ENCODE measurements around the gene USP31.
"Not testable (repeated sequence)": the region's sequence is repeated elsewhere in the genome, so short reads cannot be mapped to it uniquely, and the experiment has no call there.

The USP31 gene

GRCh38 chr16:23129686-23130085, 19.6 kb downstream of the USP31 start:
- no peak for DNase-seq

GRCh38 chr16:23128056-23128455, 21.2 kb downstream of the USP31 start:
- DNase-seq: no peak

DNA sequence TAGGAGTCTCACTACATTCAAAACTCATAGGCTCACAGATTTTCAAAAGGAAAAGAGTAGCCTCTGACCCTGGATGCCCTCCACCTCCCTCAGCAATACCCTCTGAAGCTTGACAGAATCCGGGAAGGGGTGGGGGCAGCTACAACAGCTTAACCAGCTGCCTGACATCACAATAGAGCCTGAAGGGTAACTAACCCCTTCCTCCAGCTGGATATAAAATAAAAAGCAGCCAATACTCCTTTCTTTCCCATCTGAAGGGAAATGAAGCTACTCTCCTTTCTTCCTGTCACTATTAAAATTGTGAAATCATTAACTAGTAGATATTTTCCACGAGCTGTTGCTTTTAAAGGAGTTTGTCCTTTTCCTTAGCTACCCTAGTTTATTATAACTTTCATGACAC, 24.0 kb downstream of the USP31 start:
- DNase-seq: no peak

GRCh38 chr16:23124315-23124714, 24.9 kb downstream of the USP31 start:
- no peak for DNase-seq

DNA sequence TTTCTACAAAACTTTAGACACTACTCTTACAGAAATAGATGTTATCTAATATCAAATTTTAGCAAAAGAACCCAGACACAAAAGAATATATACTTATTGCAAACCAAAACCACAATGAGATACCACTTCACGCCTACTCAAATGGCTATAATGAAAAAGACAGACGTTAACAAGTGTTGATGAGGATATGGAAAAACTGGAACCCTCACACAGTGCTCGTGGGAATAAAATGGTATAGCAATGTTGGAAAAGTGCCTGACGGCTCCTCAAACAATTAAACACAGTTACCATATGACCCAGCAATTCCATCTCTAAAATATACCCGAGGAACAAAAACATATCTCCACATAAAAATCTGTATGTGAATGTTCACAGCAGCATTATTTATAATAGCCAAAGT, 27.1 kb downstream of the USP31 start:
- no peak for DNase-seq

- DNase-seq: no peak
Measured at GRCh38 chr16:23121024-23121423, 28.2 kb downstream of the USP31 start.

- no peak for DNase-seq
Measured at GRCh38 chr16:23120562-23120961, 28.7 kb downstream of the USP31 start.

GRCh38 chr16:23119570-23119969, 29.7 kb downstream of the USP31 start:
- no peak for DNase-seq

GRCh38 chr16:23114131-23114904, 34.9 kb downstream of the USP31 start:
- no peak for DNase-seq

DNA sequence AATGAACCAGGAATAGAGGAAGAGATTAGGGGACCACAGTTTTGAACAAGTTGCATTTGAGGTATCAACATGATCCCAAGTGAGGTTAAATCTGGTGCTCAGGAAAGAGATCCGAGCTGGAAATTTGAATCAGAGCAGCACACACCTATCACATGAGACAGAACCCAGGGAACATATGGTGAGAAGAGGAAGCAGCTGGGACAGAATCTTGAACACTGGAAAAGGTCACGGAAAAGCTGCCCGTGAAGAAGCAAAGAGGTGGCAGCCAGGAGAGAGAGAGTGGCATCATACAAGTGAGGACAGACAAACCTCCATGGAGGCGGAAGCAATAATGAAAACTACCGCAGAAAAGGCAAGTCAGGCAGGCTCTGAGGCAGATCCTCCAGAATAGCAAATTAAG, 36.1 kb downstream of the USP31 start:
- no peak for DNase-seq

- DNase-seq: no peak
Measured at GRCh38 chr16:23110257-23110899, 38.9 kb downstream of the USP31 start.

- DNase-seq: no peak
Measured at GRCh38 chr16:23107936-23108335, 41.3 kb downstream of the USP31 start.

GRCh38 chr16:23107117-23107516, 42.1 kb downstream of the USP31 start:
- DNase-seq: no peak

DNA sequence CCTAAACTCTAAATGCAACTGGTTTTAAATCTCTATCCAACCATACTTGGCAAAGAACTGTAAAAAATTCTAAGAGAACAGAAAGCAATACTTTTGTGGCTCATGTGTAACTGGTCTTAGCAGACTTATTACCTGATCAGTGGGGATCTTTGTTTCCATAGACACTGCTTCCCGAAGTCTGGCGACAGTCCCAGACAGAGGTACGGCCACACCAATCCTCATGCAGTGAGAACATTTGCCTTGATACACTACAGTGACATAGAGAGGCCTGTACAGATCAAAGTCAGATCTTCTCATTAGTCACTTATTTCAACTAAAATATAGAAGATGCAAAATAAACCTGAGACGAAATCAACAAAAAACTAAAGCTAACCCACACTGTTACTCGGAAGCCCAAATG, 43.9 kb downstream of the USP31 start:
- DNase-seq: no peak

DNA sequence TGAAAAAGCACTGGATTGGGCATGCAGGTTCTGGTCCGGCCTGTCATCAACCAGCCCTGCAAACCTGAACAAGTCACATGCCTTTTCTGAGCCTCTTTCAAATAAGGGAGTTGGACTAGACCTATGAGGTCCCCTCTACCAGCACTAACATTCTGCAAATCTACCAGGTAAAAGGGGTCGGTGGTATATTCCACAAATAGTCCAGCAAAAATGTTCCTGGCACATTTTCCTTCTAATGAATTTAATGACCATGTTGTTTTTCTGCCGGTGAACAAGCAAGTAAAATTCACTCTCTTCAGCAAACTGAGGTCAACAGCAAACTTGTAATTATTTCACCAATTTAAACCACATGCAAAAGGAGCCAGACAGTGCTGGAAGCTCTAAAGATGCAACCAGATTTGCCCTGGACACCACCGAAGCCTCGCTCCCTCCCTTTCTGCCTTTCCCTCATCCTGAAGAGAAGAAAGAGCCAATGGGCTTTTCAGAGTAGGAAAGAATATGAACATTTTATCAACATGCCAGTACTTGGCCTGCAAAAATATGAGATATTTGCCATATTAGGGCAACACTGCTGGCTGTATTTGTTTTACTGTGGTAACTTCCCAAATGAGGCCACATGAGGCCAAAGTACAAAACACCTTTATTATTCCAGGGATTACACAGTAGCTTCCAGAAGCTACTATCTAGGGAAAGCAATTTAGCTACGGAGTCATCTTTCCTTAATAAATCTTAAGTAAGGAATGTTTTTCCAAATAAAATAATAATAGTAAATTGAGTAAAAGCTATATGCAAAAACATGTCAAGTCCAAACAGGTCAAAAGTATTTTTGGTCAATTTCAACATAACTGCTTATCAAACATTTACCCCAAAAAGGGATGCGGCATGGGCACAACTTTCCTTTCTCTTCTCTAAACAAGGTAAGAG, 45.0 kb downstream of the USP31 start:
- no peak for DNase-seq

DNA sequence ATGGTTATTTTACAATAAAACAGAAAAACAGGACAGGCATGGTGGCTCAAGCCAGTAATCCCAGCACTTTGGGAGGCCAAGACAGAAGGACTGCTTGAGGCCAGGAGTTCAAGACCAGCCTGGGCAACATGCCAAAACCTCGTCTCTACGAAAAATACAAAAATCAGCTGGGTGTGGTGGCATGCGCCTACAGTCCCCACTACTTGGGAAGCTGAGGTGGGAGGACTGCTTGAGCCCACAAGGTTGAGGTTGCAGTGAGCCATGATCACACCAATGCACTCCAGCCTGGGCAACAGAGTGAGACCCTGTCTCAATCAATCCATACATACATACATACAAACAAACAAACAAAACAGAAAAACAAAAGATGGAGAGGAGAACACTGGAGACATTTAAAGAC, 45.6 kb downstream of the USP31 start:
- DNase-seq: no peak

DNA sequence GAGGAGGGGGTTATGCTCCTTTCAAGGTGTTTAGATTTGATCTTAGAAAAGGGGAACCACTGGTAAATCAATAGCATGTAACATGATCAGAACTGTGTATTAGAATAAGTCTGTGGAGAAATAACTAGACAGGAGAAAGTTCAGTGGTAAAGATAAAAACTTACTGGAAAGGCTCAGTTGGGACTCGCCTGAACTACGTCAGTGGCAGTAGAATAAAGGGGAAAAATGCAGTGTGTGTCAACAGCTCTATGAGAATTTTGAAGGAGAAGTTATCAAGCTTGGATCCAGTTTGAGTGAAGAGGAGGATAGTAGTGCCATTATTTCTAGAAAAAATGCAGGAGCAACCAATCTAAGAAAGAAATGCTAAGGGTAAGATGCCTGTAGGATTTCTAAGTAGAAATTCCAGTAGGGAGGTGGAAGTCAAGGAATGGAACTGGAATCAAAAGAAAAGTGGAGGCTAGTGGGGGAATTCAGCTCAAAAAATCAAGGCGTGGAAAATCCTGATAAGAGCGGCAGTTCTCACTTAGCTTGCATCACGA, 48.2 kb downstream of the USP31 start:
- no peak for DNase-seq

DNA sequence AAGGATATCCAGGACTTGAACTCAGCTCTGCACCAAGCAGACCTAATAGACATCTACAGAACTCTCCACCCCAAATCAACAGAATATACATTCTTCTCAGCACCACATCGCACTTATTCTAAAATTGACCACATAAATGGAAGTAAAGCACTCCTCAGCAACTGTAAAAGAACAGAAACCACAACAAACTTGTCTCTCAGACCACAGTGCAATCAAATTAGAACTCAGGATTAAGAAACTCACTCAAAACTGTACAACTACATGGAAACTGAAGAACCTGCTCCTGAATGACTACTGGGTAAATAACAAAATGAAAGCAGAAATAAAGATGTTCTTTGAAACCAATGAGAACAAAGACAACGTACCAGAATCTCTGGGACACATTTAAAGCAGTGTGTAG, 52.8 kb downstream of the USP31 start:
- DNase-seq: not testable (repeated sequence)

DNA sequence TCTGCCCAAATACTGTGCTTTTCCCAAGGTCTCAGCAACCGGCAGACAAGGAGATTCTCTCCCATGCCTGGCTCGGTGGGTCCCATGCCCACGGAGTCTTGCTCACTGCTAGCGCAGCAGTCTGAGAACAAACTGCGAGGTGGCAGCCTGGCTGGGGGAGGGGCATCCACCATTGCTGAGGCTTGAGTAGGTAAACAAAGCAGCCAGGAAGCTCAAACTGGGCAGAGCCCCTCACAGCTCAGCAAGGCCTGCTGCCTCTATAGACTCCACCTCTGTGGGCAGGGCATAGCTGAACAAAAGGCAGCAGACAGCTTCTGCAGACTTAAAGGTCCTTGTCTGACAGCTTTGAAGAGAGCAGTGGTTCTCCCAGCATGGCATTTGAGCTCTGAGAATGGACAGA, 55.1 kb downstream of the USP31 start:
- DNase-seq: not testable (repeated sequence)

DNA sequence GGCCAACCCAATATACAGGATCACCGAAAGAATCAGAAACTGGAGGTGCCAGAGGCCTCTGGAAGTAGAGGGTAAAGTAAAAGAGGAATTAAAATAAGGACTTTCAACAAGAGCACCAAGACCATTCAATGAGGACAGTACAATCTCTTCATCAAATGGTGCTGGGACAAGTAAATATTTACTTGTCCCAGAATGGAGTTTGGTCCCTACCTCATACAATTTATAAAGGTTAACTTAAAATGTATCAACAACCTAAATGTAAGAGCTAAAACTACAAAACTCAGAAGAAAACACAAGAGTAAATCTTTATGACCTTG, 56.5 kb downstream of the USP31 start:
- no peak for DNase-seq

- DNase-seq: no peak
Measured at GRCh38 chr16:23092072-23092800, 57.0 kb downstream of the USP31 start.

DNA sequence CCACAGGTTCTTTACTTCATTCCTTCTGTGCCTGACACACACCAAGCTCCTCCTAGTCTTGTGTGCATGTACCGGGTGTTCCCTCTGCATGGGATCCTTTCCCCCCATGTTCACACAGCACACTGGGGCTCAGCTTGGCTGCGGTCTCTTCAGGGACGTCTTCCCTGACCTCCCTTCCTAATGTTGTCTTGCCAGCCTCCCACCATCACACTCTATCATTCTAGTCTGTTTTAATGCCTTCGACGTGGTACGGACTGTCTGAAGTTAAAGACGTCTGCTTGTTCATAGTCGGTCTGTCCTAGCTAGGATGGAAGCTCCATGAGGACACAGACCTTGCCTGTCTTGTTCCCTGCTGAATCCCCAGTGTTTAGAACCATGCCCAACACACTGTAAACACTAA, 60.1 kb downstream of the USP31 start:
- no peak for DNase-seq

DNA sequence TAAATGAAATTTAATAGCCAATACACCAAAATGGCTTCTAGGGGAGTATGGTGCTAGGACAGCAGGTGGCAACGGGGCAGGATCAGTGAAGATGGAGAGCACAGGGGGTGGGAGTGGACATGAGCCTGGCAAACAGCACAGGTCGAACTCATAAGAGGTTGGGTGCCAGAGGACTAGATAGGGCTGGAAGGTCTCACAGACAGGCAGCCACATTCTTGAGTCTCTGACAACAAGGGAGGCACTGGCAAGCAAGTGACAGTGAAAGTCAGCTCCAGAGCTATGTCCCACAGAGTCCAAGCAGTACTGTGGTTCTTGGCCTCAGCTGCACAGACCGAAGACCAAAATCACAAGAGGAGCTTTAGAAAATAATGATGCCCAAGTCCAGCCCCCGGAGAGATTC, 61.2 kb downstream of the USP31 start:
- no peak for DNase-seq
